ENCODE measurements around the gene C5orf22. TPM values are rescaled to one million over a fixed set of nuclear protein-coding genes. Genes with fewer than 3 reads are reported as not detected.

C5orf22 gene
- total RNA-seq, 1 experiment from 2014 or later = 39.0 TPM

GRCh38 chr5:31587546-31587945 lies 55.4 kb downstream of the C5orf22 start:
- Histone ChIP-seq H3K4me1 (ENCODE audit: control insufficient read depth, insufficient read depth, low read length) (no peaks in the 10 kb centered on the region), H3K27me3 (ENCODE audit: control insufficient read depth, insufficient read depth, low read length) (peaks cover 22% of the 10 kb centered on the region), H3K36me3 (ENCODE audit: control insufficient read depth, insufficient read depth, low read length) (no peaks in the 10 kb centered on the region), H3K9me3 (ENCODE audit: control insufficient read depth, insufficient read depth, low read depth, low read length) (no peaks in the 10 kb centered on the region), H3K4me3 (ENCODE audit: low read depth in 2 of 2, low read length in 2 of 2) (no peak overlapping the region), H3K27ac (ENCODE audit: low read length) (no peak overlapping the region)
- no TSS peak for BruUV-seq (replicated peaks)
- DNase-seq (ENCODE audit: low read depth, low spot score) = no peak
- no peak for TF ChIP-seq SIN3A (IDR thresholded peaks at IDR 0.05; ENCODE audit: borderline replicate concordance, insufficient read depth, low read depth, low read length)
- TF ChIP-seq, protein P1, sequence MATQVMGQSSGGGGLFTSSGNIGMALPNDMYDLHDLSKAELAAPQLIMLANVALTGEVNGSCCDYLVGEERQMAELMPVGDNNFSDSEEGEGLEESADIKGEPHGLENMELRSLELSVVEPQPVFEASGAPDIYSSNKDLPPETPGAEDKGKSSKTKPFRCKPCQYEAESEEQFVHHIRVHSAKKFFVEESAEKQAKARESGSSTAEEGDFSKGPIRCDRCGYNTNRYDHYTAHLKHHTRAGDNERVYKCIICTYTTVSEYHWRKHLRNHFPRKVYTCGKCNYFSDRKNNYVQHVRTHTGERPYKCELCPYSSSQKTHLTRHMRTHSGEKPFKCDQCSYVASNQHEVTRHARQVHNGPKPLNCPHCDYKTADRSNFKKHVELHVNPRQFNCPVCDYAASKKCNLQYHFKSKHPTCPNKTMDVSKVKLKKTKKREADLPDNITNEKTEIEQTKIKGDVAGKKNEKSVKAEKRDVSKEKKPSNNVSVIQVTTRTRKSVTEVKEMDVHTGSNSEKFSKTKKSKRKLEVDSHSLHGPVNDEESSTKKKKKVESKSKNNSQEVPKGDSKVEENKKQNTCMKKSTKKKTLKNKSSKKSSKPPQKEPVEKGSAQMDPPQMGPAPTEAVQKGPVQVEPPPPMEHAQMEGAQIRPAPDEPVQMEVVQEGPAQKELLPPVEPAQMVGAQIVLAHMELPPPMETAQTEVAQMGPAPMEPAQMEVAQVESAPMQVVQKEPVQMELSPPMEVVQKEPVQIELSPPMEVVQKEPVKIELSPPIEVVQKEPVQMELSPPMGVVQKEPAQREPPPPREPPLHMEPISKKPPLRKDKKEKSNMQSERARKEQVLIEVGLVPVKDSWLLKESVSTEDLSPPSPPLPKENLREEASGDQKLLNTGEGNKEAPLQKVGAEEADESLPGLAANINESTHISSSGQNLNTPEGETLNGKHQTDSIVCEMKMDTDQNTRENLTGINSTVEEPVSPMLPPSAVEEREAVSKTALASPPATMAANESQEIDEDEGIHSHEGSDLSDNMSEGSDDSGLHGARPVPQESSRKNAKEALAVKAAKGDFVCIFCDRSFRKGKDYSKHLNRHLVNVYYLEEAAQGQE (IDR thresholded peaks at IDR 0.05; ENCODE audit: insufficient read depth in 1 of 2, low read depth in 2 of 2, low read length in 1 of 2) = no peak
- TF ChIP-seq, protein P2, sequence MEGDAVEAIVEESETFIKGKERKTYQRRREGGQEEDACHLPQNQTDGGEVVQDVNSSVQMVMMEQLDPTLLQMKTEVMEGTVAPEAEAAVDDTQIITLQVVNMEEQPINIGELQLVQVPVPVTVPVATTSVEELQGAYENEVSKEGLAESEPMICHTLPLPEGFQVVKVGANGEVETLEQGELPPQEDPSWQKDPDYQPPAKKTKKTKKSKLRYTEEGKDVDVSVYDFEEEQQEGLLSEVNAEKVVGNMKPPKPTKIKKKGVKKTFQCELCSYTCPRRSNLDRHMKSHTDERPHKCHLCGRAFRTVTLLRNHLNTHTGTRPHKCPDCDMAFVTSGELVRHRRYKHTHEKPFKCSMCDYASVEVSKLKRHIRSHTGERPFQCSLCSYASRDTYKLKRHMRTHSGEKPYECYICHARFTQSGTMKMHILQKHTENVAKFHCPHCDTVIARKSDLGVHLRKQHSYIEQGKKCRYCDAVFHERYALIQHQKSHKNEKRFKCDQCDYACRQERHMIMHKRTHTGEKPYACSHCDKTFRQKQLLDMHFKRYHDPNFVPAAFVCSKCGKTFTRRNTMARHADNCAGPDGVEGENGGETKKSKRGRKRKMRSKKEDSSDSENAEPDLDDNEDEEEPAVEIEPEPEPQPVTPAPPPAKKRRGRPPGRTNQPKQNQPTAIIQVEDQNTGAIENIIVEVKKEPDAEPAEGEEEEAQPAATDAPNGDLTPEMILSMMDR (IDR thresholded peaks at IDR 0.05) = no peak
- no peak for TF ChIP-seq TCF7L2 (IDR thresholded peaks at IDR 0.05; ENCODE audit: low read depth, low read length)
- POLR2A ChIA-PET = no interaction called here
- intact Hi-C loops (cut with micrococcal nuclease; ENCODE audit: unreplicated experiment) = no loop called here
- CTCF ChIA-PET = no interaction called here
- in situ Hi-C loops (cut with HindIII; ENCODE audit: low pct_unique_long_range_greater_than_20kb, low sequenced_read_pairs) = no loop called here
- ATAC-seq = no peak

DNA sequence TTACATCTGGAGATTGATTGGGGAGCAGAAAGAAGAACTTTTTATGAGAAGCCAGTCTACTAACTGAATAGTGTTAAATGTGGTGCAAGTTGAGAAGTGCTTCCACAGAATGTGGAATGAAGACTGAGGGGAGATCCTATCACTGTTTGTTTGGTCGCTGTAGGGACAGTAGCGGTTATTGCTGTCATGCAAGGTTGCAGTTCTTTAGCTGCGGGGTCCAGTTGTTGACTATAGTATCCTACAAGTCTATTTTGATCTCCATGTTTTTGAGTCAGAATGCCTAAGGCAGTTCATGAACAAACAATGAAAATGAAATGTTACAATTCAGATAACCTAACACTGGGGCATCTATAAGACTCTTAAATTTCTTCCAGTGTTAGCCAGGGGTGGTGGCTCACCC lies 61.6 kb downstream of the C5orf22 start:
- Histone ChIP-seq H3K27me3 (ENCODE audit: control insufficient read depth, insufficient read depth, low read length) (peaks cover 32% of the 10 kb centered on the region), H3K9me3 (ENCODE audit: control insufficient read depth, insufficient read depth, low read depth, low read length) (no peaks in the 10 kb centered on the region), H3K4me3 (ENCODE audit: low read depth in 2 of 2, low read length in 2 of 2) (no peak overlapping the region), H3K4me1 (ENCODE audit: control insufficient read depth, insufficient read depth, low read length) (no peaks in the 10 kb centered on the region), H3K36me3 (ENCODE audit: control insufficient read depth, insufficient read depth, low read length) (no peaks in the 10 kb centered on the region), H3K27ac (ENCODE audit: low read length) (no peak overlapping the region)
- ATAC-seq (no peak), DNase-seq (ENCODE audit: low read depth, low spot score) (no peak)
- no TSS peak for BruUV-seq (replicated peaks)
- ChIA-PET CTCF (interaction anchor here (0.6 kb wide), 1 partner anchor 242 kb away, joined by 5 read pairs; no protein-coding TSS in a partner anchor), POLR2A (no interaction called here)
- intact Hi-C loops (cut with micrococcal nuclease; ENCODE audit: unreplicated experiment) = no loop called here
- TF ChIP-seq, protein P2 (IDR thresholded peaks at IDR 0.05) = no peak
- TF ChIP-seq, protein P1 (IDR thresholded peaks at IDR 0.05; ENCODE audit: insufficient read depth in 1 of 2, low read depth in 2 of 2, low read length in 1 of 2) = no peak
- no peak for TF ChIP-seq POLR2AphosphoS5 (IDR thresholded peaks at IDR 0.05; ENCODE audit: low read depth, low read length)
- no peak for TF ChIP-seq TCF7L2 (IDR thresholded peaks at IDR 0.05; ENCODE audit: low read depth, low read length)
- TF ChIP-seq SIN3A (IDR thresholded peaks at IDR 0.05; ENCODE audit: borderline replicate concordance, insufficient read depth, low read depth, low read length) = no peak
- in situ Hi-C loops (cut with HindIII; ENCODE audit: low pct_unique_long_range_greater_than_20kb, low sequenced_read_pairs) = no loop called here

Measured in Panc1 (cell line).